Measurements from ENCODE around the gene CD84. TPM values are rescaled to one million over a fixed set of nuclear protein-coding genes. Genes with fewer than 3 reads are reported as not detected.
A peak's percentile ranks its signal among the peaks of the same experiment; 100 is the strongest.
"Not testable (repeated sequence)": the region's sequence is repeated elsewhere in the genome, so short reads cannot be mapped to it uniquely, and the experiment has no call there.

CD84 gene
- total RNA-seq, 4 donors from 2014 or later, result 0.10 to 1.1 (median 0.87) TPM

DNA sequence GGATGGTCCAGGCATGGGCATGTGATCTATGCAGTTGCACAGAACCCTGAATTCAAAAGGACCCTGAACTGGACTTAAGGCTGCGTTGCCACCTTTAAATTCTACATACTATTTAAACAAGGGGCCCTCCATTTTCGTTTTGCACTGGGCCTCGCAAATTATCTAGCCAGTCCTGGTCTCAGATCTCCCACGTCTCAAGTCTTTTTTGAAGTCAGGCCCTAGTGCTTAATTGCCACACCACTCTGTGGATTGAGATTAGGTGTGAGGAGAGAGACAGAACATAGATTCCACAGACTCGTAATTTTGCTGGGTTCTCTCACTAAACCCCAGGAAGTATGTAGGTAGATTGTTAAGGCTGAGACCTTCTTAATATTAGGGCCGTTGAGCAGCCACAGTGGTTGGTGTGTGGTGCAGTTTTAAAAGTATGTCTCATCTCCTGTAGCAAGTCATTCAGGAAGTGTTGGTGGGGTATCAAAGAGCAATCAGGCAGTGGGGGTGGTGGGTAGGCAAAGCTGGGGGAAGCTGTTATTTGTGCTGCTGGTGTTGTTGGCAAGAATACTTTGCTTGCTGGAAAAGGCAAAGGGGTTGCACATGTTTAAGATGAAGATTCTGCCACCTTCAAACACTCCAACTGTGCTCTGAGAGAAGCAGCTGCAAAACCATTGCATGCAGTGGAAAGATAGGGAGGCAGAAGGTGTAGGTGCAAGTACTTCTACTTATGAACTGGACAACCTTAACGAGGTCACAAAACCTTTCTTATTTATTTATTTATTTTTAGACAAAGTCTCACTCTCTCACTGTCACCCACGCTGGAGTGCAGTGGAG is 11.2 kb downstream of the CD84 start:
- Histone ChIP-seq H3K27ac (no peak overlapping the region), H3K36me3 (no peaks in the 10 kb centered on the region), H3K4me3 (no peak overlapping the region), H3K27me3 (no peaks in the 10 kb centered on the region), H3K9me3 (no peaks in the 10 kb centered on the region), H3K4me1 (no peaks in the 10 kb centered on the region)
- peak in 1 of 2 donors; percentile 18 for DNase-seq
- intact Hi-C loops (cut with DNase I; ENCODE audit: low total_unique reads) (no loop called here), in situ Hi-C loops (cut with MboI; ENCODE audit: low sequenced_read_pairs in 4 of 4) (no loop called here)
- no peak for TF ChIP-seq POLR2A (IDR thresholded peaks at IDR 0.05)
- TF ChIP-seq, protein P1, sequence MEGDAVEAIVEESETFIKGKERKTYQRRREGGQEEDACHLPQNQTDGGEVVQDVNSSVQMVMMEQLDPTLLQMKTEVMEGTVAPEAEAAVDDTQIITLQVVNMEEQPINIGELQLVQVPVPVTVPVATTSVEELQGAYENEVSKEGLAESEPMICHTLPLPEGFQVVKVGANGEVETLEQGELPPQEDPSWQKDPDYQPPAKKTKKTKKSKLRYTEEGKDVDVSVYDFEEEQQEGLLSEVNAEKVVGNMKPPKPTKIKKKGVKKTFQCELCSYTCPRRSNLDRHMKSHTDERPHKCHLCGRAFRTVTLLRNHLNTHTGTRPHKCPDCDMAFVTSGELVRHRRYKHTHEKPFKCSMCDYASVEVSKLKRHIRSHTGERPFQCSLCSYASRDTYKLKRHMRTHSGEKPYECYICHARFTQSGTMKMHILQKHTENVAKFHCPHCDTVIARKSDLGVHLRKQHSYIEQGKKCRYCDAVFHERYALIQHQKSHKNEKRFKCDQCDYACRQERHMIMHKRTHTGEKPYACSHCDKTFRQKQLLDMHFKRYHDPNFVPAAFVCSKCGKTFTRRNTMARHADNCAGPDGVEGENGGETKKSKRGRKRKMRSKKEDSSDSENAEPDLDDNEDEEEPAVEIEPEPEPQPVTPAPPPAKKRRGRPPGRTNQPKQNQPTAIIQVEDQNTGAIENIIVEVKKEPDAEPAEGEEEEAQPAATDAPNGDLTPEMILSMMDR (IDR thresholded peaks at IDR 0.05 in 4 of 5, conservative IDR thresholded peaks at IDR 0.05 in 1 of 5), result no peak
- no peak for ATAC-seq

DNA sequence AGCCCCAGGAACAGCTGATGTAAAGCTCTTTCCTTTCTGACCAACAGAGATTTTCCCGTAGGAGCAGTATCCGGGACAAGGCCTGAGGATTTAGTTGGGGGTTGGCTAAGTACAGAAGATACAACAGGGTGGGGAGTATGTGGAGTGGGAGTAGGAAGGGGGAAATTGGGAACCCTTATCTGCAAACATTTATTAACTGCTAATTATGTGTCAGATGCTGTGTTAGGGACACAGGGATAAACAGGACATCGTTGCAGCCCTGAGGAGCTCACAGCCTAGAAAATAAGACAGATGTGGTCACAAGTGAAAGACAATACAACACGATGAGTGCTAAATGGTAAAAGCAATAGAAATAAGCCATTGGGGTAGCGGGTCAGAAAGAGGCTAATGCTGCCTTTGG is 12.0 kb downstream of the CD84 start:
- no peaks in the 10 kb centered on the region for H3K4me1 ChIP-seq
- TF ChIP-seq, protein P1 (IDR thresholded peaks at IDR 0.05 in 4 of 5, conservative IDR thresholded peaks at IDR 0.05 in 1 of 5), result no peak
- TF ChIP-seq POLR2A (IDR thresholded peaks at IDR 0.05), result no peak
- H3K27ac ChIP-seq, result no peak overlapping the region
- no peak overlapping the region for H3K4me3 ChIP-seq
- H3K27me3 ChIP-seq, result no peaks in the 10 kb centered on the region
- no peaks in the 10 kb centered on the region for H3K36me3 ChIP-seq
- no peaks in the 10 kb centered on the region for H3K9me3 ChIP-seq
- no peak for ATAC-seq
- in situ Hi-C loops (cut with MboI; ENCODE audit: low sequenced_read_pairs in 4 of 4), result no loop called here
- intact Hi-C loops (cut with DNase I; ENCODE audit: low total_unique reads), result no loop called here
- no peak for DNase-seq

DNA sequence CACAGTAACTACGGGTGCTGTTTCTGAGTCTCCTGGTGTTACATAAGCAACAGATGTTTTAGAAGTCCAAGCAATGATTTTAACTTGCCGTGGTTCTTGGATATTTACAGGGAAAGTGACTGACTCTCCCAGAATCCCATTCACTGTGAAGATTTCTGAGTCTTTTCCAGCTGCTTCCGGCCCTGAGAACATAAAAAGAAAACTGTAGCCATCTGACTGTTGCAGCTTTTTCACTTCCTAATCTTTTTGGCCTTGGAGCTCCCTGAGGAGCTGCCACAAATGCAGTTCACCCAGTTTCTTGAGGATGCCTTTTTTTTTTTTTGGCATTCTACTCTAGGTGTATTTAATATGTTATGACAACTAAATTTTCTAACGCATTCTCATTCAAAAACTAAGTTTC is 13.7 kb downstream of the CD84 start:
- peak overlapping the region in 1 of 4 donors; percentile 0 for H3K4me3 ChIP-seq
- in situ Hi-C loops (cut with MboI; ENCODE audit: low sequenced_read_pairs in 4 of 4) (no loop called here), intact Hi-C loops (cut with DNase I; ENCODE audit: low total_unique reads) (no loop called here)
- ATAC-seq (no peak), DNase-seq (no peak)
- no peak for TF ChIP-seq POLR2A (IDR thresholded peaks at IDR 0.05)
- TF ChIP-seq, protein P1 (IDR thresholded peaks at IDR 0.05 in 4 of 5, conservative IDR thresholded peaks at IDR 0.05 in 1 of 5), result no peak
- no peaks in the 10 kb centered on the region for H3K36me3 ChIP-seq
- no peaks in the 10 kb centered on the region for H3K9me3 ChIP-seq
- H3K27me3 ChIP-seq, result no peaks in the 10 kb centered on the region
- H3K4me1 ChIP-seq, result no peaks in the 10 kb centered on the region
- H3K27ac ChIP-seq, result no peak overlapping the region

DNA sequence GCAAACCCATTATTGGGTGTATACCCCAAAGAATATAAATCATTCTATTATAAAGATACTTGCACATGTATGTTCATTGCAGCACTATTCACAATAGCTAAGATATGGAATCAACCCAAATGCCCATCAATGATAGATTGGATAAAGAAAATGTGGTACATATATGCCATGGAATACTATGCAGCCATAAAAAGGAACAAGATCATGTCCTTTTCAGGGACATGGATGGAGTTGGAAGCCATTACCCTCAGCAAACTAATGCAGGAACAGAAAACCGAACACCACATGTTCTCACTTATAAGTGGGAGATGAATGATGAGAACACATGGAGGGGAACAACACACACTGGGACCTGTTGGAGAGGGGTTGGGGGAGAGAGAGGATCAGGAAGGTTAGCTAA is 16.1 kb downstream of the CD84 start:
- H3K4me1 ChIP-seq; intact Hi-C loops (cut with DNase I; ENCODE audit: low total_unique reads); H3K27me3 ChIP-seq; ATAC-seq; H3K4me3 ChIP-seq; in situ Hi-C loops (cut with MboI; ENCODE audit: low sequenced_read_pairs in 4 of 4); DNase-seq; H3K9me3 ChIP-seq; H3K36me3 ChIP-seq; H3K27ac ChIP-seq: not testable (repeated sequence)

DNA sequence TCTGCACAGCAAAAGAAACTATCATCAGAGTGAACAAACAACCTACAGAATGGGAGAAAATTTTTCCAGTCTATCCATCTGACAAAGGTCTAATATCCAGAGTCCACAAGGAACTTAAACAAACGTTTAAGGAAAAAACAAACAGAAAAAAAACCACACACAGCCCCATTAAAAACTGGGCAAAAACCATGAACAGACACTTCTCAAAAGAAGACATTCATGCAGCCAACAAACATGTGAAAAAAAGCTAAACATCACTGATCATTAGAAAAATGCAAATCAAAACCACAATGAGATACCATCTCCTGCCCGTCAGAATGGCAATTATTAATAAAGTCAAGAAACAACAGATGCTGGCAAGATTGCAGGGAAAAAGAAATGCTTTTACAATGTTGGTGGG is 16.6 kb downstream of the CD84 start:
- H3K27me3 ChIP-seq; H3K36me3 ChIP-seq; ATAC-seq; intact Hi-C loops (cut with DNase I; ENCODE audit: low total_unique reads); in situ Hi-C loops (cut with MboI; ENCODE audit: low sequenced_read_pairs in 4 of 4); H3K9me3 ChIP-seq; H3K4me3 ChIP-seq; H3K4me1 ChIP-seq; H3K27ac ChIP-seq; DNase-seq: not testable (repeated sequence)

DNA sequence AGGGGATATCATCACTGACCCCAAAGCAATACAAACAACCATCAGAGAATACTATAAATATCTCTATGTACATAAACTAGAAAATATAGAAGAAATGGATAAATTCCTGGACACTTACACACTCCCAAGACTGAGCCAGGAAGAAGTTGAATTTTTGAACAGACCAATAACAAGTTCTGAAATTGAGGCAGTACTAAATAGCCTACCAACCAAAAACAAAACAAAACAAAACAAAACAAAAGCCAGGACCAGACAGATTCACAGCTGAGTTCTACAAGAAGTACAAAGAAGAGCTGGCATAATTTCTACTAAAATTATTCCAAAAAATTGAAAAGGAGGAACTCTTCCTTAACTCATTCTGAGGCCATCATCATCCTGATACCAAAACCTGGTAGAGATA is 18.5 kb downstream of the CD84 start:
- H3K27ac ChIP-seq, result no peak overlapping the region
- no peaks in the 10 kb centered on the region for H3K27me3 ChIP-seq
- DNase-seq (no peak), ATAC-seq (no peak)
- no peaks in the 10 kb centered on the region for H3K4me1 ChIP-seq
- H3K4me3 ChIP-seq, result no peak overlapping the region
- TF ChIP-seq, protein P1 (IDR thresholded peaks at IDR 0.05 in 4 of 5, conservative IDR thresholded peaks at IDR 0.05 in 1 of 5), result no peak
- intact Hi-C loops (cut with DNase I; ENCODE audit: low total_unique reads), result no loop called here
- in situ Hi-C loops (cut with MboI; ENCODE audit: low sequenced_read_pairs in 4 of 4), result no loop called here
- H3K36me3 ChIP-seq, result no peaks in the 10 kb centered on the region
- no peaks in the 10 kb centered on the region for H3K9me3 ChIP-seq
